OCI-LY1 (cell line): ENCODE results near the gene LARGE2.

Experiments
- H2AFZ ChIP-seq: fragments of 200-600 bp; sonication (generic), shearing (Covaris generic); 2 replicates; pipeline ENCODE4 v1.6.0; 2014; ENCODE audit warnings: antibody characterized with exemption, mild to moderate bottlenecking, low read length
- H3F3A ChIP-seq: fragments of 200-600 bp; sonication (generic), shearing (Covaris generic); 2 replicates; pipeline ENCODE4 v1.6.0; 2014; ENCODE audit warnings: mild to moderate bottlenecking, antibody characterized with exemption, low read length, moderate library complexity; ENCODE audit not compliant: insufficient read depth
- H3K27ac ChIP-seq: fragments of 200-600 bp; sonication (generic); 2 replicates; pipeline ENCODE4 v1.5.1; 2014; ENCODE audit warnings: low read length, mixed run types, mild to moderate bottlenecking, low read depth; ENCODE audit not compliant: poor library complexity, severe bottlenecking
- H3K27me3 ChIP-seq: fragments of 200-600 bp; sonication (generic); 2 replicates; pipeline ENCODE4 v1.6.0; 2014; ENCODE audit warnings: antibody characterized with exemption, mild to moderate bottlenecking, low read length, moderate library complexity; ENCODE audit not compliant: insufficient read depth
- H3K36me3 ChIP-seq: fragments of 200-600 bp; sonication (generic); 2 replicates; pipeline ENCODE4 v1.6.1; 2014; ENCODE audit warnings: mild to moderate bottlenecking, antibody characterized with exemption, low read length, moderate library complexity, mixed read lengths; ENCODE audit not compliant: insufficient read depth
- H3K4me1 ChIP-seq: fragments of 200-600 bp; sonication (generic); 2 replicates; pipeline ENCODE4 v1.5.1; 2014; ENCODE audit warnings: mild to moderate bottlenecking, low read length, moderate library complexity; ENCODE audit not compliant: insufficient read depth, severe bottlenecking
- H3K4me2 ChIP-seq: fragments of 200-600 bp; sonication (generic), shearing (Covaris generic); 2 replicates; pipeline ENCODE4 v1.6.1; 2014; ENCODE audit warnings: low read length
- H3K4me3 ChIP-seq: fragments of 200-600 bp; sonication (generic); 2 replicates; pipeline ENCODE4 v1.5.1; 2014; ENCODE audit warnings: low read length, low read depth, mild to moderate bottlenecking, mixed read lengths; ENCODE audit not compliant: poor library complexity, severe bottlenecking
- H3K79me2 ChIP-seq: fragments of 200-600 bp; shearing (Covaris generic); 2 replicates; pipeline ENCODE4 v1.6.1; 2016; ENCODE audit warnings: mixed run types, low read length, mixed read lengths; ENCODE audit not compliant: insufficient read depth
- H3K9ac ChIP-seq: fragments of 200-600 bp; sonication (generic), shearing (Covaris generic); 2 replicates; pipeline ENCODE4 v1.6.1; 2014; ENCODE audit warnings: mild to moderate bottlenecking, low read length, mixed read lengths
- H3K9me2 ChIP-seq: fragments of 200-600 bp; sonication (generic), shearing (Covaris generic); 2 replicates; pipeline ENCODE4 v1.6.1; 2014; ENCODE audit warnings: low read depth, mild to moderate bottlenecking, low read length, mixed read lengths
- H3K9me3 ChIP-seq: fragments of 200-600 bp; shearing (Covaris generic); 2 replicates; pipeline ENCODE4 v1.6.1; 2014; ENCODE audit warnings: low read length, mixed read lengths
- H4K20me1 ChIP-seq: fragments of 200-600 bp; sonication (generic), shearing (Covaris generic); 2 replicates; pipeline ENCODE4 v1.6.0; 2016; ENCODE audit warnings: mild to moderate bottlenecking, low read length; ENCODE audit not compliant: insufficient read depth
- CTCF ChIP-seq: fragments of 200-600 bp; sonication (generic), shearing (Covaris generic); IDR thresholded peaks from 2 replicates; pipeline ENCODE4 v1.5.1; 2017; ENCODE audit warnings: mild to moderate bottlenecking, antibody characterized with exemption, low read length, moderate library complexity, mixed read lengths
- EZH2 ChIP-seq: fragments of 200-600 bp; sonication (generic), shearing (Covaris generic); IDR thresholded peaks from 2 replicates; pipeline ENCODE4 v1.8.0; 2017; ENCODE audit warnings: borderline replicate concordance, mixed run types, mild to moderate bottlenecking, antibody characterized with exemption, low read length, moderate library complexity, mixed read lengths

LARGE2 gene

GRCh38 chr11:45877845-45878244, 44.6 kb upstream of the LARGE2 start:
- Histone ChIP-seq H3K9me2 (no peaks in the 10 kb centered on the region), H3F3A (no peaks in the 10 kb centered on the region)

GRCh38 chr11:45879803-45880686, 42.4 kb upstream of the LARGE2 start:
- peaks cover 2% of the 10 kb centered on the region for H3K4me1 ChIP-seq
- peaks cover 33% of the 10 kb centered on the region for H3K36me3 ChIP-seq
- no peaks in the 10 kb centered on the region for H3K9me2 ChIP-seq
- TF ChIP-seq EZH2 (no peak), CTCF (no peak)
- H3K27ac ChIP-seq = no peak overlapping the region
- no peaks in the 10 kb centered on the region for H4K20me1 ChIP-seq
- H3K9me3 ChIP-seq = no peaks in the 10 kb centered on the region
- no peak overlapping the region for H3K4me3 ChIP-seq
- H3K27me3 ChIP-seq = no peaks in the 10 kb centered on the region
- H3K79me2 ChIP-seq = no peaks in the 10 kb centered on the region
- H2AFZ ChIP-seq = no peak overlapping the region
- no peak overlapping the region for H3K9ac ChIP-seq
- no peaks in the 10 kb centered on the region for H3F3A ChIP-seq
- no peak overlapping the region for H3K4me2 ChIP-seq

More at GRCh38 chr11:45877845-45878244, 44.6 kb upstream of the LARGE2 start:
- H3K9ac ChIP-seq = no peak overlapping the region
- TF ChIP-seq EZH2 (no peak), CTCF (no peak)
- H3K36me3 ChIP-seq = peaks cover 44% of the 10 kb centered on the region
- no peaks in the 10 kb centered on the region for H3K4me1 ChIP-seq
- no peaks in the 10 kb centered on the region for H3K79me2 ChIP-seq
- no peak overlapping the region for H3K4me2 ChIP-seq
- H3K9me3 ChIP-seq = no peaks in the 10 kb centered on the region
- H3K27me3 ChIP-seq = no peaks in the 10 kb centered on the region
- no peak overlapping the region for H3K4me3 ChIP-seq
- H4K20me1 ChIP-seq = no peaks in the 10 kb centered on the region
- H2AFZ ChIP-seq = no peak overlapping the region
- no peak overlapping the region for H3K27ac ChIP-seq

GRCh38 chr11:45880772-45881570, 41.5 kb upstream of the LARGE2 start:
- H3K4me1 ChIP-seq = peaks cover 7% of the 10 kb centered on the region
- H3F3A ChIP-seq = no peaks in the 10 kb centered on the region
- TF ChIP-seq EZH2 (no peak), CTCF (no peak)
- no peak overlapping the region for H3K9ac ChIP-seq
- no peaks in the 10 kb centered on the region for H3K9me3 ChIP-seq
- no peak overlapping the region for H2AFZ ChIP-seq
- H3K27me3 ChIP-seq = no peaks in the 10 kb centered on the region
- no peak overlapping the region for H3K4me2 ChIP-seq
- no peaks in the 10 kb centered on the region for H4K20me1 ChIP-seq
- H3K79me2 ChIP-seq = no peaks in the 10 kb centered on the region
- no peak overlapping the region for H3K27ac ChIP-seq
- H3K4me3 ChIP-seq = no peak overlapping the region
- no peaks in the 10 kb centered on the region for H3K9me2 ChIP-seq
- H3K36me3 ChIP-seq = peaks cover 24% of the 10 kb centered on the region
